ENCODE results near the gene TWIST2.

TWIST2 gene

GRCh38 chr2:238955648-238956531 lies 108.0 kb downstream of the TWIST2 start:
- no peak for DNase-seq (ENCODE audit: low spot score)

DNA sequence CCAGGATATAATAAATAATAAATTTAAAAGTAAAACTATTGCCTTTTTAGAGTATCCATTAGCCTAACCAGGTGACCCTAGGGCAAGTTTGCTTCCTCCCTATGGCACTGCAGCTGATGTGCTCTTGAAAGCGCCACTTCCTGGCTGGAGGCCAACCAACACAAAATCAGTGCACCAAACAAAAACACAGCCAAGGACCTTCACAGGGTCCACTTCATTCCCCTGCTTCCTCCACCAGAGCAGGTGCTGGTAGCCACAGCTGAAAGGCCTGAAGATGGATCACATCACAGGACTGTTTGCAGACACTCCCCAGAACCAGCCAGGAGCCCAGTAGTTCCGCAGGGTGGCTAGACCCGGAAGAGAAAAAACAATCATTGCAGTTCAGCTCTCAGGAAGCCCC lies 108.8 kb downstream of the TWIST2 start:
- DNase-seq (ENCODE audit: low spot score), result no peak
